Activated CD8-positive, alpha-beta T cell treated with anti-CD3 and anti-CD28 coated beads for 36 hours (primary cell): ENCODE measurements around the gene ITIH3. TPM values are rescaled to one million over a fixed set of nuclear protein-coding genes. Genes with fewer than 3 reads are reported as not detected.
"Not testable (repeated sequence)": the region's sequence is repeated elsewhere in the genome, so short reads cannot be mapped to it uniquely, and the experiment has no call there.

Experiments used
- ATAC-seq: fragments of 200-7000 bp; cut with Tn5 transposase; one replicate; pipeline ENCODE4 v1.10.0; 2021; ENCODE audit warnings: mild to moderate bottlenecking, moderate library complexity
- CTCF ChIA-PET: fragments of 350-600 bp; sonication (Branson Sonifier 250); formaldehyde crosslinking; loops from one replicate; lab custom pipeline; 2021; ENCODE audit warnings: antibody characterized with exemption; lab: Charles Lee
- POLR2A ChIA-PET: fragments of 350-600 bp; sonication (Branson Sonifier 250); formaldehyde crosslinking; loops from one replicate; lab custom pipeline; 2021; ENCODE audit warnings: antibody characterized with exemption; lab: Charles Lee
- DNase-seq: peaks from one replicate; pipeline ENCODE4 v3.0.0-alpha.2; 2020
- H3K27ac Mint-ChIP-seq: one replicate; pipeline ENCODE4 v1.8.0; 2021; ENCODE audit warnings: mild to moderate bottlenecking, mixed read lengths
- H3K27me3 Mint-ChIP-seq: one replicate; pipeline ENCODE4 v1.8.0; 2021; ENCODE audit warnings: mixed read lengths
- H3K36me3 Mint-ChIP-seq: one replicate; pipeline ENCODE4 v1.8.0; 2021; ENCODE audit warnings: low read depth, mixed read lengths
- H3K4me1 Mint-ChIP-seq: one replicate; pipeline ENCODE4 v1.8.0; 2021; ENCODE audit warnings: low read depth, mixed read lengths
- H3K4me3 Mint-ChIP-seq: one replicate; pipeline ENCODE4 v1.8.0; 2021; ENCODE audit warnings: mild to moderate bottlenecking, moderate library complexity, mixed read lengths
- H3K9me3 Mint-ChIP-seq: one replicate; pipeline ENCODE4 v1.8.0; 2021; ENCODE audit warnings: mixed read lengths
- intact Hi-C: fragments of 100-400 bp; cut with micrococcal nuclease; formaldehyde crosslinking; loops from one replicate; pipeline ENCODE4 v1.10.0; 2022
- total RNA-seq, 2 experiments: library from RNA; stranded (reverse); gene quantifications; one replicate each; pipeline ENCODE4 v1.2.3, GENCODE V29; 2021
- TF ChIP-seq, protein P1 (sequence below): fragments of 200-600 bp; IDR thresholded peaks from one replicate; pipeline ENCODE4 v1.8.0; 2022; ENCODE audit warnings: antibody characterized with exemption, mild to moderate bottlenecking

ITIH3 gene
- total RNA-seq, 2 experiments from 2014 or later, result not detected

DNA sequence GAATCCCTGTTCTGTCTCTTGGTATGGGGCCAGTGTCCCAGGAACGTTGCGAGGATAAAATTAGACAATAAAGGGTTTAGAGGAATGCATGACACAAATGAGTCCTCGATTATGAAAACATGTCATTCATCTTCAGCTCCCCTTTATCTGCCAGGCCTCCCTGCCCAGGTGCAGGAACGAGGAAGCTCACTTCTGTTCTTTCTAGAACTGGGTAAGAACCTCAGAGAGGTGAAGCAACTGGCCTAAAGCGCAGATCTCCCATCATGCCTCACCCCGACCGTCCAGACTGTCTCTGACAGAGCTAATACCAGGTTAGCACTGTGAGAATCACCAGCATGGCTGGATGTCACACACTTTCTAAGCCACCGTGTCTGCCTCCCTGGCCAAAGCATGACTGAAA, 18.7 kb upstream of the ITIH3 start:
- H3K36me3 Mint-ChIP-seq, result no peaks in the 10 kb centered on the region
- H3K27me3 Mint-ChIP-seq, result no peaks in the 10 kb centered on the region
- ChIA-PET POLR2A (no interaction called here), CTCF (interaction anchor here (1.1 kb wide), 1 partner anchor 10 kb away, joined by 4 read pairs; no protein-coding TSS in a partner anchor)
- H3K4me1 Mint-ChIP-seq, result peaks cover 7% of the 10 kb centered on the region
- intact Hi-C loops, result no loop called here
- DNase-seq, result no peak
- H3K4me3 Mint-ChIP-seq, result no peak overlapping the region
- ATAC-seq, result no peak
- no peak overlapping the region for H3K27ac Mint-ChIP-seq
- no peaks in the 10 kb centered on the region for H3K9me3 Mint-ChIP-seq
- TF ChIP-seq, protein P1, sequence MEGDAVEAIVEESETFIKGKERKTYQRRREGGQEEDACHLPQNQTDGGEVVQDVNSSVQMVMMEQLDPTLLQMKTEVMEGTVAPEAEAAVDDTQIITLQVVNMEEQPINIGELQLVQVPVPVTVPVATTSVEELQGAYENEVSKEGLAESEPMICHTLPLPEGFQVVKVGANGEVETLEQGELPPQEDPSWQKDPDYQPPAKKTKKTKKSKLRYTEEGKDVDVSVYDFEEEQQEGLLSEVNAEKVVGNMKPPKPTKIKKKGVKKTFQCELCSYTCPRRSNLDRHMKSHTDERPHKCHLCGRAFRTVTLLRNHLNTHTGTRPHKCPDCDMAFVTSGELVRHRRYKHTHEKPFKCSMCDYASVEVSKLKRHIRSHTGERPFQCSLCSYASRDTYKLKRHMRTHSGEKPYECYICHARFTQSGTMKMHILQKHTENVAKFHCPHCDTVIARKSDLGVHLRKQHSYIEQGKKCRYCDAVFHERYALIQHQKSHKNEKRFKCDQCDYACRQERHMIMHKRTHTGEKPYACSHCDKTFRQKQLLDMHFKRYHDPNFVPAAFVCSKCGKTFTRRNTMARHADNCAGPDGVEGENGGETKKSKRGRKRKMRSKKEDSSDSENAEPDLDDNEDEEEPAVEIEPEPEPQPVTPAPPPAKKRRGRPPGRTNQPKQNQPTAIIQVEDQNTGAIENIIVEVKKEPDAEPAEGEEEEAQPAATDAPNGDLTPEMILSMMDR, result no peak

- CTCF ChIA-PET, intact Hi-C loops, H3K27ac Mint-ChIP-seq, H3K4me1 Mint-ChIP-seq, H3K9me3 Mint-ChIP-seq, DNase-seq, H3K36me3 Mint-ChIP-seq, POLR2A ChIA-PET, H3K27me3 Mint-ChIP-seq, ATAC-seq, H3K4me3 Mint-ChIP-seq: not testable (repeated sequence)
These were observed 18.1 kb upstream of the ITIH3 start for GRCh38 chr3:52776486-52776885.

- H3K4me3 Mint-ChIP-seq, result no peak within 1 kb of the TSS
- TF ChIP-seq, protein P1, result no peak
- no peaks in the 10 kb centered on the region for H3K36me3 Mint-ChIP-seq
- ATAC-seq, result no peak
- no peaks in the 10 kb centered on the region for H3K9me3 Mint-ChIP-seq
- intact Hi-C loops, result no loop called here
- ChIA-PET POLR2A (interaction anchor here (0.8 kb wide), 1 partner anchor 8 kb away, joined by 3 read pairs; no protein-coding TSS in a partner anchor), CTCF (no interaction called here)
- DNase-seq, result no peak
- no peak within 1 kb of the TSS for H3K27ac Mint-ChIP-seq
- H3K4me1 Mint-ChIP-seq, result no peaks in the 10 kb centered on the region
- peaks cover 2% of the 10 kb centered on the region for H3K27me3 Mint-ChIP-seq
These were observed 17.3 kb upstream of the ITIH3 start, which contains the start of gene ITIH1 for GRCh38 chr3:52777127-52777958. Gene ITIH1 (plus strand): TSS chr3:52777599. CDS start chr3:52777616, 17 bp downstream.

- ChIA-PET POLR2A (interaction anchor here (0.8 kb wide), 1 partner anchor 9 kb away, joined by 3 read pairs; no protein-coding TSS in a partner anchor), CTCF (no interaction called here)
- intact Hi-C loops, result no loop called here
- Mint-ChIP-seq H3K36me3 (no peaks in the 10 kb centered on the region), H3K27me3 (peaks cover 2% of the 10 kb centered on the region), H3K27ac (no peak overlapping the region), H3K4me1 (no peaks in the 10 kb centered on the region), H3K9me3 (no peaks in the 10 kb centered on the region), H3K4me3 (no peak overlapping the region)
- DNase-seq, result no peak
- ATAC-seq, result no peak
- TF ChIP-seq, protein P1, result no peak
These were observed 16.4 kb upstream of the ITIH3 start for GRCh38 chr3:52777959-52778805.

DNA sequence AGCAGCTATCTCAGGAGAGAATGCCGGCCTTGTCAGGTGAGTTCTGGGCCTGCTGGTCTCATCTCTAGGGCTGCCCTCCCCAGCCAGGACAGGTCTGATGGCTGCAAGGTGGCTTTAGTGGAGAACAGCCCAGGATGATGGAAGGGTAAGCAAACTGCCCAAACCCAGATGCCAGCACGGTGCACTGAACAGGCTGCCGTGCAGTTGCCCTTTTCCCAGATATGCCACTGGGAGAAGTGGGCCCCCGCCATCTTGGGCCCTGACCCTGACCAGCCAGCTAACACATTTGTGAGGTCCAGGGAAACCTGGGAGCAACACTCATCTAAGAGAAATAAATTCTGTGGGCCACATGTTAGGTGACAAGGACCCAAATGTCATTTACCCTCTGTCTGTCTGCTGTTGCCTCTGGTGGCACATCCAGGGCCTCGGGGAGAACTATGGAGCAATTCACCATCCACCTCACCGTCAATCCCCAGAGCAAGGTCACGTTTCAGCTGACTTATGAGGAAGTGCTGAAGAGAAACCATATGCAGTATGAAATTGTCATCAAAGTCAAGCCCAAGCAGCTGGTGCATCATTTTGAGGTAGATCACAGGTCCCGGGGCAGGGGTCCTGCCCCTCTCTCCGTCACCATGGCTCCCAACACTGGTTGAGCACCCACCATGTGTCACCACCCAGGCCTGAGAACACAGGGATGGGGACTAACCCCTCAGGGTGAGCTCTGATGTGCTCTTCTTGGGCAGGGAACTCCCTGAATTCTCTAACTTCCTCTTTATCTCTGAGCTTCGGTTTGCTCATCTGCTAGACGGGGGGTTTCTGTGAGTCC, 15.4 kb upstream of the ITIH3 start:
- intact Hi-C loops, result no loop called here
- no peak for DNase-seq
- no peak overlapping the region for H3K27ac Mint-ChIP-seq
- TF ChIP-seq, protein P1, result no peak
- no peaks in the 10 kb centered on the region for H3K9me3 Mint-ChIP-seq
- no peaks in the 10 kb centered on the region for H3K4me1 Mint-ChIP-seq
- POLR2A ChIA-PET, result interaction anchor here (1.7 kb wide), 1 partner anchor 9 kb away, joined by 8 read pairs; the partner anchor contains the start of gene NEK4
- no peak for ATAC-seq
- H3K27me3 Mint-ChIP-seq, result peaks cover 2% of the 10 kb centered on the region
- H3K36me3 Mint-ChIP-seq, result no peaks in the 10 kb centered on the region
- no peak overlapping the region for H3K4me3 Mint-ChIP-seq
- CTCF ChIA-PET, result interaction anchor here (0.7 kb wide), 1 partner anchor 20 kb away, joined by 3 read pairs; no protein-coding TSS in a partner anchor
